ENCODE data around the gene CFAP61.

CFAP61 gene

DNA sequence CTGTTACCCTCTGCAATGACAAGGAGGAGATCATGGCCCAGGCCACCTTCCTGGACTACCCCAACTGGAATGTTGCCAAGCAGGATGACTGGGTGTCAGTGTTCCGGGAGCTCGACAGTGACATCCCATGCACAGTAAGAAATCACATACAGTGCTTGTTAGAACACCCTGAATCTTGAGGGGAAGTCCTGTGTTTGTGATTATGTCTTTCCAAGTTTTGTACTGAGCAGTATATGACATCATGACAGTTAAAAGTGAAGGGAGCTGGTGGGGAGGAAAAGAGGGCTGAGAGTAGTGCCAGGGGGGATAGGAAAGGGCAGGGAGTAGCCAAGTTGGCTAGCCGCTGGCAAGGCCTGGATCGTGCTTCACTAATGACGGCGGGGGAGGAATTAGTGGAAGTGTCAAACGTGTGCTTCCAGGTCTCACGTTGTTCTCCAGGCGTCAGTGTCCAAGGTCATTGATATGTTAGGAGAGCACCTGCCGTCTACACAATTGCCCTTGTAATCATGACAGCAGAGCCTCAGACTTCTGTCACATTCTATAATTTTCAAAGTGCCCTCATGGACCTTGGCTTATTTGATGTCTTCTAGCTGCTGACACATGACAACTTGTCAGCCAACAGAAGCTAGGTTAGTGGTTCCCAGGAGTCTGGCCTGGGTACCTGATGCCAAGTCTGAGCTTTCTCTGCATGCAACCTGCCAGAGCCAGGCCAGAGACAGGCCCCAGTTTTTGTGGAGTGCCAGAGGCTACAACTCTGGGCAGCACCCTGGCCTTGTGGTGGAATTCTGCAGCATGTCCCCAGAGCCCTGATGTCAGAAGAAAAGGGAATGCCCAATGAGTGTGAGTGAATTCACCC, 18.8 kb downstream of the CFAP61 start:
- TF ChIP-seq ZFX (IDR thresholded peaks at IDR 0.05): no peak
- no peak for TF ChIP-seq CTCF (conservative IDR thresholded peaks at IDR 0.05)

DNA sequence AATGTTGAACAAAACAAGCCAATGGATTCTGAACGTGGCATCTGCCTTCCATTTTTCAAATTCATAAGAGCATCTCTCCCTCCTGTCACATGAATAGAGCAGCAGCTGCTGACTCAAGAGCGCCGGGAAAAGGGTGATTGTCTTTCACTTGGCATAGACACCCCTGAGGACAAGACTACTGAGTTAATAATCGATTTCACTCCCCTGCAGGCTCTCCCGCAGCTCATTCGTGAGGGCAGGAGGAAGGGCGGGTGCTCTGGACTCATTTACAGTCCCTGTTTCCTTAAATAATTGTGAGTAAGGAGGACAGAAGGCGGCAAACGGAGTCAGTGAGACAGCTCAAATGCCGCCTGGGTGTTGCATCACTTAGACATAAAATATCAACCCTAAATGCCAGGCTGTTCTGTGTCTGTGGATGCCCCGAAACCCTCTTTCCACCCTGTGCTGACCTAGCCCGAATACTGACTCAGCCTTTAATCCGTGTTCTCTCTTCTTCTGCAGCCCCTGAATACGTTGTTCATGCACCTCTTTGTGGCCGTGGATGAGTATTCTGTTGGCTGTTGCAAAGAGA, 21.6 kb downstream of the CFAP61 start:
- TF ChIP-seq CTCF (conservative IDR thresholded peaks at IDR 0.05) (no peak), ZFX (IDR thresholded peaks at IDR 0.05) (no peak)
- no peak overlapping the region for H3K27ac ChIP-seq

More for the DNA sequence above, 18.8 kb downstream of the CFAP61 start:
- no peak overlapping the region for H3K27ac ChIP-seq

GRCh38 chr20:20075032-20075431, 22.7 kb downstream of the CFAP61 start:
- H3K27ac ChIP-seq: no peak overlapping the region
- TF ChIP-seq CTCF (conservative IDR thresholded peaks at IDR 0.05): no peak

GRCh38 chr20:20076297-20077065, 24.1 kb downstream of the CFAP61 start:
- H3K27ac ChIP-seq: no peak overlapping the region
- TF ChIP-seq CTCF (conservative IDR thresholded peaks at IDR 0.05) (no peak), ZFX (IDR thresholded peaks at IDR 0.05) (no peak)

DNA sequence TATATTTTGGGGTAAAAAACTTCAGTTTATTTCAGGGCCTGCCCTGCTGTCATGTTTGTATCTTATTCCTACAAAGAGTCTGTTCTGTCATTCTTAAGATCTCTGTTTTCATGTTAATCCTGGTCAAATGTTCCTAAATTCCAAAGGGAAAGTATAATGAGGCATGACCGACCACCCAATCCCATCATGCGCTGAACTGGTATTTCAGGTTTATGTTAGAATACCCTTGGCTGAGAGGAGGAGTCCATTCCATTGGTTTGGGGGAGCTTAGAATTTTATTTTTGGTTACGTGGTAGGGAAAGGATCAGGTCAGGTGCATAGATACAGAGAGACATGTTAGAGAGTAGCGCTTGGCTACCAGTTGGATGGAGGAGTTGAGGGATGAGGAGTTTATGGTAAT, 25.7 kb downstream of the CFAP61 start:
- no peak overlapping the region for H3K27ac ChIP-seq
- no peak for TF ChIP-seq ZFX (IDR thresholded peaks at IDR 0.05)
- no peak for TF ChIP-seq CTCF (conservative IDR thresholded peaks at IDR 0.05)

- H3K27ac ChIP-seq: no peak overlapping the region
- TF ChIP-seq ZFX (IDR thresholded peaks at IDR 0.05): no peak
- TF ChIP-seq CTCF (conservative IDR thresholded peaks at IDR 0.05): no peak
Observed at GRCh38 chr20:20079102-20079784, 26.9 kb downstream of the CFAP61 start.

All from C4-2B (cell line).